Measurements from ENCODE around the gene ALDH9A1.
"Not testable (repeated sequence)": the region's sequence is repeated elsewhere in the genome, so short reads cannot be mapped to it uniquely, and the experiment has no call there.

Gene ALDH9A1

DNA sequence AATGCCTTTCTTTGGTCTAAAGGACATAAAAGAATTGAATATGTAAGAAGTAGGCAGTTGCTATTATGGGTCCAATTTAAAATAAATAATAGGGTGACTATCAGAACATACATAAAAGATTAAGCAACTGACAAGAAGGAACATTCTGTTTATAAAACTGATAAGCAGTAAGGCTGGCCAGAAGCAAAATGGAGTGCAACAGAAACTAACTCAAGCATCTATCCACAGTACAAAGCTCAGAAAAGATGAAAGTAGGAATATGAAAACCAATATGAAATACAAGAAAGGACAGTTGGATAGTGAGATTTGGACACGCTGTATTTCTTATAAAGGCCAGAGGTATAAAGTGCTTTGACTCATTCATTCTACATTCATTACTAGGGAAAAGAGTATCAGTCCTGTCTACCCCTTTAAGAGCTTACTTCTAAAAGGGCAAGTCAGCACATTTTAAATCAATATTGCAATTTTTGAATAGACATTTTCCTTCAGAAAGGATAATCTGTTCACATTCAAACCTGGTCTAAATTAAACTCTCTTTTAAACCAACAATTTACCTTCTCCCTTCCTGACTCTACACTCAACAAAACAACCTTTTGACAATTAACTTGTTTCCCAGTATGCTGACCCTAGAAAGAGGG is 14.4 kb downstream of the ALDH9A1 start:
- Histone ChIP-seq H3K4me1 (ENCODE audit: control insufficient read depth, insufficient read depth, low read length) (no peaks in the 10 kb centered on the region), H3K27me3 (ENCODE audit: control insufficient read depth, insufficient read depth, low read length) (no peaks in the 10 kb centered on the region), H3K36me3 (ENCODE audit: control insufficient read depth, insufficient read depth, low read length) (no peaks in the 10 kb centered on the region), H3K9ac (ENCODE audit: low read depth, low read length) (no peak overlapping the region), H3K9me3 (ENCODE audit: control insufficient read depth, insufficient read depth, low read length) (no peaks in the 10 kb centered on the region), H3K4me3 (ENCODE audit: low read depth, low read length) (no peak overlapping the region)

DNA sequence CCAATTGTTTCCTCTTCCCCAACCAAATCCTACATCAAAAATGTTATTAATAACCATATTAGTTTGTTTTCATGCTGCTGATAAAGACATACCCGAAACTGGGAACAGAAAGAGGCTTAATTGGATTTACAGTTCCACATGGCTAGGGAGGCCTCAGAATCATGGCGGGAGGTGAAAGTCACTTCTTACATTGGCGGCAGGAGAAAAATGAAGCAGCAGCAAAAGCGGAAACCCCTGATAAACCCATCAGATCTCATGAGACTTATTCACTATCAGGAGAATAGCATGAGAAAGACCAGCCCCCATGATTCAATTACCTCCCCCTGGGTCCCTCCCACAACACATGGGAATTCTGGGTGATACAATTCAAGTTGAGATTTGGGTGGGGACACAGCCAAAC is 17.6 kb downstream of the ALDH9A1 start:
- not testable (repeated sequence) for H3K9me3 ChIP-seq (ENCODE audit: control insufficient read depth, insufficient read depth, low read length); H3K27me3 ChIP-seq (ENCODE audit: control insufficient read depth, insufficient read depth, low read length); H3K4me1 ChIP-seq (ENCODE audit: control insufficient read depth, insufficient read depth, low read length); H3K4me3 ChIP-seq (ENCODE audit: low read depth, low read length); H3K9ac ChIP-seq (ENCODE audit: low read depth, low read length); H3K36me3 ChIP-seq (ENCODE audit: control insufficient read depth, insufficient read depth, low read length)

DNA sequence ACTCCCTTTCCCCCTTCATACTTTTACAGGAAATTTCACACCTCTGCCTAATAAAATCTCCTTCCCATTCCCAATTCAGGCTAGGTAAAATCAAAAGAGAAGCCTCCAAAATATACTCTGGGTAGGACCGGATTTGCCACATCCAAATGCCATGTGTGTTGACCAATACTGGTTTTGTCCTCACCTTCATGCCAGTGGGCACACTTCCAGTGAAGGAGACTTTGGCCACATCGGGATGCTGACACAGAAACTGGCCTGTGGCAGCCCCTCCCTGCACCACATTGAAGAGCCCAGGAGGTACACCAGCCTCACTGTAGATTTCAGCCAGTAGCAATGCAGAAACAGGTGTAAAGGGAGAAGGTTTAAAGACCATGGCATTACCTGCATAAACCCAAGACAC is 18.1 kb downstream of the ALDH9A1 start:
- Histone ChIP-seq H3K27me3 (ENCODE audit: control insufficient read depth, insufficient read depth, low read length) (no peaks in the 10 kb centered on the region), H3K4me1 (ENCODE audit: control insufficient read depth, insufficient read depth, low read length) (no peaks in the 10 kb centered on the region), H3K9ac (ENCODE audit: low read depth, low read length) (no peak overlapping the region), H3K4me3 (ENCODE audit: low read depth, low read length) (no peak overlapping the region), H3K9me3 (ENCODE audit: control insufficient read depth, insufficient read depth, low read length) (no peaks in the 10 kb centered on the region), H3K36me3 (ENCODE audit: control insufficient read depth, insufficient read depth, low read length) (no peaks in the 10 kb centered on the region)

DNA sequence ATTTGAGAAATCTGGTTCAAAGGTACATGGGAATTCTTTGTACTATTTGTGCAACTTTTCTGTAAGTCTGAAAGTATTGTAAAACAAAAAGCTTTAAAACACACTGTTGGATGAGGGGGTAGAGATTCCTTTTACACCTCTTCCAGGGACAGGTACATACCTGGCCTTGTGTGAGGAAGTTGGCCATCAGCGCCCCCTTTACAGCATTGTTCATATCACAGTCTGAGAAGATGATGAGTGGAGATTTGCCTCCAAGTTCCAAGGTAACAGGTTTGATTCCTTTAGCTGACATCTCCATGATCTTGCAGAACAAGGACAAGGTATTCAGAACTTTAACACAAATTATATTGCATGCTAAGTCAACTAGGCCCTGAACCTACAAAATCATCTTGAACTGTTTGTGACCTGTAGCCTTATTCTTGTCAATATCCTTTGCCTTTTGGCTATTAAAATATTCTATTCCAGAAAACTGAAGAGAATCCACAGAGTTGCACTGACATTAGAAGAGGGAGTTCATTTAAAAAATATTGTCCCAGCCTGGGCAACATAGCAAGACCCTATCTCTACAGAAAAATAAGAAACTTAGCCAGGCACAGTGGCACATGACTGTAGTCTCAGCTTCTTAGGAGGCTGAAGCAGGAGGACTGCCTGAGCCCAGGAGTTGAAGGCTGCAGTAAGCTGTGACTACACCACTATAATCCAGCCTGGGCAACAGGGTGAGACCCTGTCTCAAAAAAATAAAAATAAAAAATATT is 18.9 kb downstream of the ALDH9A1 start:
- H3K36me3 ChIP-seq (ENCODE audit: control insufficient read depth, insufficient read depth, low read length), result no peaks in the 10 kb centered on the region
- H3K27me3 ChIP-seq (ENCODE audit: control insufficient read depth, insufficient read depth, low read length), result no peaks in the 10 kb centered on the region
- H3K4me1 ChIP-seq (ENCODE audit: control insufficient read depth, insufficient read depth, low read length), result no peaks in the 10 kb centered on the region
- no peaks in the 10 kb centered on the region for H3K9me3 ChIP-seq (ENCODE audit: control insufficient read depth, insufficient read depth, low read length)
- H3K4me3 ChIP-seq (ENCODE audit: low read depth, low read length), result no peak overlapping the region
- H3K9ac ChIP-seq (ENCODE audit: low read depth, low read length), result no peak overlapping the region

DNA sequence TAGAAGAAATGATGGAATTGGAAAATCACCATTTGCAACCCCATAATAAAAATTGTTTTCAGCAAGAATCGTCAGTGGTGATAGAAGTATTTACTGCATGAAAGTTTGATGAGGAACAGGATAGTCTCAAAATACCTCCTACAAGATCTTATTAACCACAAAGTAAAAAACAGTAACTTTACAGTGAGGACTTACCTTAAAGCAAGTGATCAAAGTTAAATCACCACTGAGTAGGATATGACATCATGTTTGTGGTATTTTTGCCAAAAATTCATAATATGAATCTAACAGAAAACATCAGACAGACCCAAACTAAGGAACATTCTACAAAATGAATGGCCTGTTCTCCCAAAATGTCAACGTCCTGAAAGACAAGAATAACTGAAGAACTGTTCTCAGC is 19.9 kb downstream of the ALDH9A1 start:
- Histone ChIP-seq H3K9me3 (ENCODE audit: control insufficient read depth, insufficient read depth, low read length) (no peaks in the 10 kb centered on the region), H3K4me1 (ENCODE audit: control insufficient read depth, insufficient read depth, low read length) (no peaks in the 10 kb centered on the region), H3K36me3 (ENCODE audit: control insufficient read depth, insufficient read depth, low read length) (no peaks in the 10 kb centered on the region), H3K4me3 (ENCODE audit: low read depth, low read length) (no peak overlapping the region), H3K27me3 (ENCODE audit: control insufficient read depth, insufficient read depth, low read length) (no peaks in the 10 kb centered on the region), H3K9ac (ENCODE audit: low read depth, low read length) (no peak overlapping the region)

DNA sequence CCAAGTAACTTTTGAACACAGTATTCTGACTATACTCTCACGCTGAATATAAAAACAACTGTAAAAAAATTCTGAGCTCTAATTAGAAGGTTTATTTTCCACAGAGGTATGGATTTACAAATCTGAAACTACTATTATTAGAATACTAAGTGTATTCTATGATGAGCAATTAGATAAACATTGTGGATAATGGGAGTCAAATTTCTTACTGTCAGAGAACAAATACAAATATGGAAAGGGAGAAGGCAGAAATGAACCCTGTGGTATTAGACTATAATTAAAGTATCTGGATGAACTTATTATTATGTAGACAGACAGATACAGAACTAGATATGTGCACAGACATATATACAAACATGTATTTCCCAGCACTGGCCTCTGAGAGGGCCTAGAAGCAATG is 22.6 kb downstream of the ALDH9A1 start:
- H3K27me3 ChIP-seq (ENCODE audit: control insufficient read depth, insufficient read depth, low read length), result no peaks in the 10 kb centered on the region
- no peaks in the 10 kb centered on the region for H3K36me3 ChIP-seq (ENCODE audit: control insufficient read depth, insufficient read depth, low read length)
- no peak overlapping the region for H3K9ac ChIP-seq (ENCODE audit: low read depth, low read length)
- no peaks in the 10 kb centered on the region for H3K9me3 ChIP-seq (ENCODE audit: control insufficient read depth, insufficient read depth, low read length)
- H3K4me3 ChIP-seq (ENCODE audit: low read depth, low read length), result no peak overlapping the region
- no peaks in the 10 kb centered on the region for H3K4me1 ChIP-seq (ENCODE audit: control insufficient read depth, insufficient read depth, low read length)

DNA sequence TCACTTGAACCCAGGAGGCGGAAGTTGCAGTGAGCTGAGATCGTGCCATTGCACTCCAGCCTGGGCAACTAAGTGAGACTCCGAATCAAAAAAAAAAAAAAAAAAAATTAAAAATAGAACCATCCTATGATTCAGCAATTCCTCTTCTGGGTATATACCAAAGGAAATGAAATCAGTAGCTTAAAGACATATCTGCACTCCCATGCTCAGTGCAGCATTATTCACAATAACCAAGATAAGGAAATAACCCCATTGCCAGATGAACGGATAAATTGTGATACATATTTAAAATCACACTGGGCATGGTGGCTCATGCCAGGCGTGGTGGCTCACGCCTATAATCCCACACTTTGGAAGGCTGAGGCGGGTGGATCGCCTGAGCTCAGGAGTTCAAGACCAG is 23.8 kb downstream of the ALDH9A1 start:
- H3K9me3 ChIP-seq (ENCODE audit: control insufficient read depth, insufficient read depth, low read length), result no peaks in the 10 kb centered on the region
- no peaks in the 10 kb centered on the region for H3K27me3 ChIP-seq (ENCODE audit: control insufficient read depth, insufficient read depth, low read length)
- H3K4me3 ChIP-seq (ENCODE audit: low read depth, low read length), result no peak overlapping the region
- H3K9ac ChIP-seq (ENCODE audit: low read depth, low read length), result no peak overlapping the region
- no peaks in the 10 kb centered on the region for H3K4me1 ChIP-seq (ENCODE audit: control insufficient read depth, insufficient read depth, low read length)
- H3K36me3 ChIP-seq (ENCODE audit: control insufficient read depth, insufficient read depth, low read length), result no peaks in the 10 kb centered on the region

DNA sequence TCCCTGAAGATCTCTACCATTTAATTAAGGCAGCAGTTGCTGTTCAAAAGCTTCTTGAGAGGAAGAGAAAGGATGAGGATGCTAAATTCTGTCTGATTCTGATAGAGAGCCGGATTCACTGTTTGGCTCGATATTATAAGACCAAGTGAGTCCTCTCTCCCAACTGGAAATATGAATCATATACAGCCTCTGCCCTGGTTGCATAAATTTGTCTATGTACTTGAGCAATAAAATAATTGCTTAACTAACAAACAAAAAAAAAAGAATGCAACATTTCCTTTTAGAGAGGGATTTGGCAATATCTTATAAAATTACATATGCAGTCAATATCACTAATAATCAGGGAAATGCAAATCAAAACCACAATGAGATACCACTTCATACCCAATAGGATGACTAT is 26.8 kb downstream of the ALDH9A1 start:
- no peak overlapping the region for H3K4me3 ChIP-seq (ENCODE audit: low read depth, low read length)
- H3K4me1 ChIP-seq (ENCODE audit: control insufficient read depth, insufficient read depth, low read length), result no peaks in the 10 kb centered on the region
- H3K9me3 ChIP-seq (ENCODE audit: control insufficient read depth, insufficient read depth, low read length), result no peaks in the 10 kb centered on the region
- no peaks in the 10 kb centered on the region for H3K27me3 ChIP-seq (ENCODE audit: control insufficient read depth, insufficient read depth, low read length)
- peaks cover 6% of the 10 kb centered on the region for H3K36me3 ChIP-seq (ENCODE audit: control insufficient read depth, insufficient read depth, low read length)
- H3K9ac ChIP-seq (ENCODE audit: low read depth, low read length), result no peak overlapping the region

DNA sequence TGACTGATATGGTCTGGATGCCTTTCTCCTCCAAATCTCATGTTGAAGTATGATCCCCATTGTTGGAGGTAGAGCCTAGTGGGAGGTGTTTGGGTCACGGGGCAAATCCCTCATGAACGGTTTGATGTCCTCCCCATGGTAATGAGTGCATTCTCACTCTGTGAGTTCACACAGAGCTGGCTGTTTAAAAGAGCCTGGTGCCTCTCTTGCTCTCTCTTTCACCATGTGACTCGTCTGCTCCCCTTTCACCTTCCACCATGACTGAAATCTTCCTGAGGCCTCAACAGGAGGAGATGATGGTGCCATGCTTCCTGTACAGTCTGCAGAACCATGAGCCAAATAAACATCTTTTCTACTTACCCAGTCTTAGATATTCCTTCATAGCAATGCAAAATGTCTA is 30.2 kb downstream of the ALDH9A1 start:
- Histone ChIP-seq H3K36me3 (ENCODE audit: control insufficient read depth, insufficient read depth, low read length) (peaks cover 6% of the 10 kb centered on the region), H3K9me3 (ENCODE audit: control insufficient read depth, insufficient read depth, low read length) (no peaks in the 10 kb centered on the region), H3K4me1 (ENCODE audit: control insufficient read depth, insufficient read depth, low read length) (no peaks in the 10 kb centered on the region), H3K9ac (ENCODE audit: low read depth, low read length) (no peak overlapping the region), H3K27me3 (ENCODE audit: control insufficient read depth, insufficient read depth, low read length) (no peaks in the 10 kb centered on the region), H3K4me3 (ENCODE audit: low read depth, low read length) (no peak overlapping the region)

DNA sequence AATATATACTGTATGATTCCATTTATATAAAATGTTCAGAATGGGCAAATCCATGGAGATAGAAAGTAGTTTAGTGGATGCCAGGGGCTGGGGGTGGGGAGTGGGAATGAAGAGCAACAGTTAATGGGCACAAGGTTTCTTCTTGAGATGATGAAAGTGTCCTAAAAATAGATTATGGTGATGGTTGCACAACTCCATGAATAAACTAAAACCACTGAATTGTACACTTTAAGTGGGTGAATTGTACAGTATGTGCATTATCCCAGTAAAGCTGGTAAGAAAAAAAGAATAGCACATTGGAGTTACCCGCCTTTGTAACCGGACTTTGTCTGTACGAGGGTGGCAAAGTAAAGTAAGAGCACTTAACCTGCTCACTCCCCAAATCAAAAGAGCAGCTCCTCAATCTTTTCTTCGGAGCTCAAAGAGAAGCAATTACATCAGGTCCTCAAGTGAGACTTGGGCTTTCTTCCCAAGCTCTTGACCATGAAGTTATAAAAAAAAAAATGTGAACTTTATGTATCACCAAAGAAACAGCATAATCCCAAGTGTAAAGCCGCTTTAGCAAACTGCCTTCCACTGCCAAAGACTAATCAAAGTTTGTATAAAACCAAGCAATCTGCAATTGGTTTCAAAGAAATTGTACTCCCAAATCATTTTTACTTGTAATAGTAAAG is 32.1 kb downstream of the ALDH9A1 start:
- Histone ChIP-seq H3K4me1 (ENCODE audit: control insufficient read depth, insufficient read depth, low read length) (no peaks in the 10 kb centered on the region), H3K4me3 (ENCODE audit: low read depth, low read length) (no peak overlapping the region), H3K36me3 (ENCODE audit: control insufficient read depth, insufficient read depth, low read length) (peaks cover 6% of the 10 kb centered on the region)

DNA sequence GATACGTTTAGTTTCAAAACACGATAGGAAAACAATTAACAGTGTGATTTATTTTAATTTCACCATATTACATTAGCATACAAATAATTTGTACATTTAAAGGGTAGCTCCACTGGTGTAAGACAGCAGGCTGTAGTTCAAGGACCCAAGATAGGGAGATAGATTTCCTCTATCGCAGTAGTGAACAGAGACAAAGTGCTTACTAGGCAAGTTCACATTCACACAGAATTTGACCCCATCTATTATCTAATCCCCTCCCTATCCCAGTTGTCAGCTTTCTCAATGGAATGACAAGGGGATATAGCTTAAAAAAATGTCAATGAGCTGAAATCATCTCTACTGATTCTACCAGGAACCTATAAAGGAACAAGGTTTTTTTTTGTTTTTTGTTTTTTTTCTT is 36.2 kb downstream of the ALDH9A1 start:
- peaks cover 3% of the 10 kb centered on the region for H3K36me3 ChIP-seq (ENCODE audit: control insufficient read depth, insufficient read depth, low read length)
- H3K9me3 ChIP-seq (ENCODE audit: control insufficient read depth, insufficient read depth, low read length), result no peaks in the 10 kb centered on the region
- no peak overlapping the region for H3K9ac ChIP-seq (ENCODE audit: low read depth, low read length)
- H3K4me1 ChIP-seq (ENCODE audit: control insufficient read depth, insufficient read depth, low read length), result no peaks in the 10 kb centered on the region
- no peaks in the 10 kb centered on the region for H3K27me3 ChIP-seq (ENCODE audit: control insufficient read depth, insufficient read depth, low read length)
- no peak overlapping the region for H3K4me3 ChIP-seq (ENCODE audit: low read depth, low read length)

More for the DNA sequence above, 32.1 kb downstream of the ALDH9A1 start:
- Histone ChIP-seq H3K9ac (ENCODE audit: low read depth, low read length) (no peak overlapping the region), H3K9me3 (ENCODE audit: control insufficient read depth, insufficient read depth, low read length) (no peaks in the 10 kb centered on the region), H3K27me3 (ENCODE audit: control insufficient read depth, insufficient read depth, low read length) (no peaks in the 10 kb centered on the region)

DNA sequence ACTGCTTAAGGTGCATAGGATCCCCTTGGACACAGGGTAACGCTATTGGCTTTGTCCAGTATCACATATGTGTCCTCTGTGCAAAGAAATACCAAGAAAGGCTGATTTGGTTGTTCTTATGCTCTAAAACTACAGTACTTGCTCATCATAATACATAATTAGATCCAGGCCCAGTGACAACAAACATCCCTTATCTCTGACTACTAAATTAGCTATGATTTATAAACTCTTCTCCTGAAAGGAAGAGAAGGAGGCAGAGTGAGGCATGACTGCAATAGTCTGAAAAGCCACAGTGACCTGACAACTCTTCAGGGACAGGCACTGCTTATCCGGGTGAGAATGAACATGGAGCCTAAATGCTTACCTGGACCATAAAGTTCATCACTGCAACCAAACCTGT is 36.7 kb downstream of the ALDH9A1 start:
- Histone ChIP-seq H3K36me3 (ENCODE audit: control insufficient read depth, insufficient read depth, low read length) (peaks cover 2% of the 10 kb centered on the region), H3K9me3 (ENCODE audit: control insufficient read depth, insufficient read depth, low read length) (no peaks in the 10 kb centered on the region), H3K27me3 (ENCODE audit: control insufficient read depth, insufficient read depth, low read length) (no peaks in the 10 kb centered on the region), H3K4me1 (ENCODE audit: control insufficient read depth, insufficient read depth, low read length) (no peaks in the 10 kb centered on the region), H3K4me3 (ENCODE audit: low read depth, low read length) (no peak overlapping the region), H3K9ac (ENCODE audit: low read depth, low read length) (no peak overlapping the region)

Measured in iPS-15b (cell line).